ENCODE data around the gene RRM2.

Gene RRM2

GRCh38 chr2:10122500-10123280 is at the start of gene RRM2:
RRM2 (plus strand) TSS chr2:10122739; CDS start chr2:10122799, 60 bp downstream.
- peak; percentile 82 for DNase-seq (ENCODE audit: low read depth)

GRCh38 chr2:10073706-10074105 is 48.8 kb upstream of the RRM2 start:
- DNase-seq (ENCODE audit: low read depth): no peak

GRCh38 chr2:10075101-10075500 is 47.4 kb upstream of the RRM2 start:
- DNase-seq (ENCODE audit: low read depth): no peak

- DNase-seq (ENCODE audit: low read depth): no peak
Observed at GRCh38 chr2:10075571-10076209, 46.8 kb upstream of the RRM2 start.

GRCh38 chr2:10076511-10076910 is 46.0 kb upstream of the RRM2 start:
- no peak for DNase-seq (ENCODE audit: low read depth)

- DNase-seq (ENCODE audit: low read depth): no peak
Observed at GRCh38 chr2:10076988-10077527, 45.5 kb upstream of the RRM2 start.

- DNase-seq (ENCODE audit: low read depth): no peak
Observed at GRCh38 chr2:10078001-10078400, 44.5 kb upstream of the RRM2 start.

GRCh38 chr2:10078704-10079265 is 43.8 kb upstream of the RRM2 start:
- DNase-seq (ENCODE audit: low read depth): peak; percentile 33

- DNase-seq (ENCODE audit: low read depth): peak; percentile 70
Observed at GRCh38 chr2:10079266-10079869, 43.2 kb upstream of the RRM2 start.

GRCh38 chr2:10079870-10080535 is 42.5 kb upstream of the RRM2 start, which contains the start of gene CYS1:
CYS1 (minus strand) TSS chr2:10080411; CDS start chr2:10080223, 188 bp downstream.
- DNase-seq (ENCODE audit: low read depth): no peak

GRCh38 chr2:10080536-10081304 is 41.8 kb upstream of the RRM2 start:
- no peak for DNase-seq (ENCODE audit: low read depth)

- DNase-seq (ENCODE audit: low read depth): no peak
Observed at GRCh38 chr2:10083046-10083445, 39.5 kb upstream of the RRM2 start.

GRCh38 chr2:10083692-10084211 is 38.8 kb upstream of the RRM2 start:
- no peak for DNase-seq (ENCODE audit: low read depth)

- DNase-seq (ENCODE audit: low read depth): no peak
Observed at GRCh38 chr2:10084223-10084865, 38.2 kb upstream of the RRM2 start.

GRCh38 chr2:10085043-10085667 is 37.4 kb upstream of the RRM2 start:
- DNase-seq (ENCODE audit: low read depth): no peak

- no peak for DNase-seq (ENCODE audit: low read depth)
Observed at GRCh38 chr2:10085668-10086059, 36.9 kb upstream of the RRM2 start.

- no peak for DNase-seq (ENCODE audit: low read depth)
Observed at GRCh38 chr2:10086950-10087349, 35.6 kb upstream of the RRM2 start.

- no peak for DNase-seq (ENCODE audit: low read depth)
Observed at GRCh38 chr2:10087360-10087759, 35.2 kb upstream of the RRM2 start.

- no peak for DNase-seq (ENCODE audit: low read depth)
Observed at GRCh38 chr2:10089565-10090190, 32.9 kb upstream of the RRM2 start.
